KMS-11 (cell line): Measurements from ENCODE around the gene SRSF3.

Experiments used
- H2AFZ ChIP-seq: fragments of 200-600 bp; sonication (generic); 2 replicates; pipeline ENCODE4 v1.6.1; 2016; ENCODE audit warnings: antibody characterized with exemption, mixed run types, low read depth
- H3K27ac ChIP-seq: fragments of 200-600 bp; sonication (generic); 2 replicates; pipeline ENCODE4 v1.6.1; 2016; ENCODE audit warnings: mild to moderate bottlenecking, mixed run types
- H3K27me3 ChIP-seq: fragments of 200-600 bp; sonication (generic); 2 replicates; pipeline ENCODE4 v1.6.1; 2017; ENCODE audit warnings: mild to moderate bottlenecking, low read depth, mixed run types, moderate library complexity; ENCODE audit not compliant: insufficient read depth
- H3K36me3 ChIP-seq: fragments of 200-600 bp; sonication (generic); 2 replicates; pipeline ENCODE4 v1.6.1; 2017; ENCODE audit warnings: mild to moderate bottlenecking, mixed run types; ENCODE audit not compliant: insufficient read depth
- H3K4me1 ChIP-seq: fragments of 200-600 bp; sonication (generic); 2 replicates; pipeline ENCODE4 v1.6.1; 2016; ENCODE audit warnings: mild to moderate bottlenecking, low read depth, mixed run types; ENCODE audit not compliant: poor library complexity, severe bottlenecking
- H3K4me2 ChIP-seq: fragments of 200-600 bp; sonication (generic); 2 replicates; pipeline ENCODE4 v1.7.0; 2016; ENCODE audit warnings: mild to moderate bottlenecking, mixed run types
- H3K4me3 ChIP-seq: fragments of 200-600 bp; sonication (generic); IDR thresholded peaks from 2 replicates; pipeline ENCODE4 v1.6.1; 2017; ENCODE audit warnings: low read depth, low read length, mixed read lengths; ENCODE audit not compliant: insufficient read depth
- H3K79me2 ChIP-seq: fragments of 200-600 bp; sonication (generic); 2 replicates; pipeline ENCODE4 v1.6.1; 2016; ENCODE audit warnings: low read depth, mixed run types; ENCODE audit not compliant: insufficient read depth
- H3K9ac ChIP-seq: fragments of 200-600 bp; sonication (generic); 2 replicates; pipeline ENCODE4 v1.6.1; 2016; ENCODE audit warnings: mild to moderate bottlenecking, mixed run types
- H4K20me1 ChIP-seq: fragments of 200-600 bp; sonication (generic); 2 replicates; pipeline ENCODE4 v1.6.1; 2016; ENCODE audit warnings: mild to moderate bottlenecking, mixed run types; ENCODE audit not compliant: insufficient read depth
- CTCF ChIP-seq: fragments of 200-600 bp; sonication (generic); conservative IDR thresholded peaks from 2 replicates; pipeline ENCODE4 v1.6.1; 2017; ENCODE audit warnings: low read depth, mild to moderate bottlenecking, antibody characterized with exemption, low read length, moderate library complexity, mixed read lengths

SRSF3 gene

GRCh38 chr6:36612101-36612625 lies 18.0 kb downstream of the SRSF3 start:
- Histone ChIP-seq H3K4me1 (peaks cover 26% of the 10 kb centered on the region), H3K36me3 (no peaks in the 10 kb centered on the region)

GRCh38 chr6:36613200-36613995 lies 19.2 kb downstream of the SRSF3 start:
- H3K4me1 ChIP-seq = peaks cover 32% of the 10 kb centered on the region

More at GRCh38 chr6:36612101-36612625, 18.0 kb downstream of the SRSF3 start:
- no peak overlapping the region for H2AFZ ChIP-seq
- no peak overlapping the region for H3K4me2 ChIP-seq
- H3K27me3 ChIP-seq = no peaks in the 10 kb centered on the region
- H3K79me2 ChIP-seq = no peaks in the 10 kb centered on the region
- no peak for TF ChIP-seq CTCF
- H3K9ac ChIP-seq = no peak overlapping the region
- no peaks in the 10 kb centered on the region for H4K20me1 ChIP-seq
- H3K4me3 ChIP-seq = no peak overlapping the region
- no peak overlapping the region for H3K27ac ChIP-seq

GRCh38 chr6:36615018-36615761 lies 21.0 kb downstream of the SRSF3 start:
- Histone ChIP-seq H3K9ac (no peak overlapping the region), H3K4me1 (peaks cover 32% of the 10 kb centered on the region), H3K27ac (no peak overlapping the region), H3K36me3 (no peaks in the 10 kb centered on the region), H3K4me3 (no peak overlapping the region), H3K4me2 (no peak overlapping the region; the same call in 1 of the 2 replicates), H4K20me1 (no peaks in the 10 kb centered on the region), H2AFZ (no peak overlapping the region), H3K27me3 (no peaks in the 10 kb centered on the region), H3K79me2 (no peaks in the 10 kb centered on the region)
- TF ChIP-seq CTCF = peak; percentile 88

More at GRCh38 chr6:36613200-36613995, 19.2 kb downstream of the SRSF3 start:
- Histone ChIP-seq H4K20me1 (no peaks in the 10 kb centered on the region), H3K4me2 (no peak overlapping the region), H3K27me3 (no peaks in the 10 kb centered on the region), H3K9ac (no peak overlapping the region), H3K4me3 (no peak overlapping the region), H3K79me2 (no peaks in the 10 kb centered on the region), H3K36me3 (no peaks in the 10 kb centered on the region), H2AFZ (no peak overlapping the region), H3K27ac (no peak overlapping the region)
- no peak for TF ChIP-seq CTCF

DNA sequence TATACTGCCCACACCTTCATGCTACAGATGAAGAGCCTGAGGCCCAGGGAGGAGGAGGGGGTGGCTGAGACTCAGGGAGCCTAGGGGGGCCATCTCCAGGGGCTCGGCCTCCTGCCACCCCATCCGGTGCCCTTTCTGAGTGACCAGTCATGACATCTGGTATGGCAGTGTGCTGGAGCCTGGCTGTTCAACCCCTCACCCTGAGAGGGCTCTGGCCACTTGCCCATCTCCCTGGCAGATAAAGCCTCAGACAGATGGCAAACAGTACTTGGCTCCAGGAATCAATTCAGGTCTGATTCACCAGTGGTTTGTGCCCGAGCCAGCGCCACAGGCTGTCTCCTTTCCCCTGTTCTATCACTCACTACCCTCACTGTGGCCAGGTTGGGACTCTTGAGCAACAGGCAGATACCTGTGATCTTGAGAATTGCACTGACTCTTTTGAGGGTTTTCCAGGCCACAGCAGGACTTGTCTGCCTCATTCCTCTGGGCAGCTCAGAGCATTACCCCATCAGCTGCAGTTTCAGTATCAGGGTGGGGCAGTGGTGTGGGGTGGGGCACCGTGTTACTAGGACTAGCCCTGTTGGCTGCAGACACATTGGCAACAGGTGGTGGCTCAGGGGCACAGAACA lies 22.8 kb downstream of the SRSF3 start:
- Histone ChIP-seq H3K4me1 (peaks cover 32% of the 10 kb centered on the region), H3K27me3 (no peaks in the 10 kb centered on the region), H3K79me2 (no peaks in the 10 kb centered on the region), H3K4me2 (peak overlapping the region; percentile 22; the same call in 1 of the 2 replicates), H2AFZ (no peak overlapping the region), H3K9ac (no peak overlapping the region), H3K27ac (peak overlapping the region; percentile 5; the same call in 1 of the 2 replicates), H3K4me3 (no peak overlapping the region), H3K36me3 (no peaks in the 10 kb centered on the region), H4K20me1 (no peaks in the 10 kb centered on the region)
- TF ChIP-seq CTCF = no peak
